Measurements from ENCODE around the gene KDSR.

The KDSR gene

GRCh38 chr18:63374540-63374939 lies 7.5 kb upstream of the KDSR start:
- POLR2A ChIA-PET = no interaction called here
- TF ChIP-seq LEF1 (IDR thresholded peaks at IDR 0.05; ENCODE audit: borderline replicate concordance) (no peak), CTBP1 (IDR thresholded peaks at IDR 0.05; ENCODE audit: borderline replicate concordance) (no peak), FOXK2 (IDR thresholded peaks at IDR 0.05) (no peak), SP1 (IDR thresholded peaks at IDR 0.05) (no peak), NFRKB (IDR thresholded peaks at IDR 0.05) (no peak), L3MBTL2 (conservative IDR thresholded peaks at IDR 0.05) (no peak), FOXM1 (IDR thresholded peaks at IDR 0.05; ENCODE audit: borderline replicate concordance) (no peak), TARDBP (IDR thresholded peaks at IDR 0.05) (no peak), ARNT (IDR thresholded peaks at IDR 0.05) (no peak), SUZ12 (IDR thresholded peaks at IDR 0.05) (no peak), ELF4 (IDR thresholded peaks at IDR 0.05) (no peak), HDGF (IDR thresholded peaks at IDR 0.05; ENCODE audit: borderline replicate concordance) (no peak)
- DNase-seq (ENCODE audit: extremely low spot score) = no peak
- CTCF ChIA-PET = no interaction called here

DNA sequence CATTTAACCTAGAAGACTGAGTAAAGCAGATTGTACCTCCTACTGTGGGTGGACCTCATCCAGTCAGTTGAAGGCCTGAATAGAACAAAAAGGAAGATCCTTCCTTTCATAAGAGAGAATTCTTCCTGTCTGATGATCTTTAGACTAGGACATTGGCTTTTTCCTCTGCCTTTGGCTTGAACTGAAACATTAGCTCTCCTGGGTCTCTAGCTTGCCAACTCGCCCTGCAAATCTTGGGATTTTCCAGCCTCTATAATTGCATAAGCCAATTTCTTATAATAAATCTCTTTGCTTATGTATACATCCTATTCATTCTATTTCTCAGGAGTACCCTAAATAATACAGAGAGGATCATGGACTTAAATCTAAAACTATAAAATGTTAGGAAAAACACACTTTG lies 6.2 kb upstream of the KDSR start:
- TF ChIP-seq TARDBP (IDR thresholded peaks at IDR 0.05) (no peak), ARNT (IDR thresholded peaks at IDR 0.05) (no peak), FOXK2 (IDR thresholded peaks at IDR 0.05) (no peak), FOXM1 (IDR thresholded peaks at IDR 0.05; ENCODE audit: borderline replicate concordance) (no peak), ZNF384 (IDR thresholded peaks at IDR 0.05) (no peak), HDGF (IDR thresholded peaks at IDR 0.05; ENCODE audit: borderline replicate concordance) (no peak), FOXA1 (IDR thresholded peaks at IDR 0.05) (no peak), BHLHE40 (IDR thresholded peaks at IDR 0.05; ENCODE audit: borderline replicate concordance) (no peak), L3MBTL2 (conservative IDR thresholded peaks at IDR 0.05) (no peak), LEF1 (IDR thresholded peaks at IDR 0.05; ENCODE audit: borderline replicate concordance) (no peak), PKNOX1 (IDR thresholded peaks at IDR 0.05) (no peak), SP1 (IDR thresholded peaks at IDR 0.05) (no peak), SUZ12 (IDR thresholded peaks at IDR 0.05) (no peak), ELF4 (IDR thresholded peaks at IDR 0.05) (no peak), NFRKB (IDR thresholded peaks at IDR 0.05) (no peak), CTBP1 (IDR thresholded peaks at IDR 0.05; ENCODE audit: borderline replicate concordance) (no peak)
- POLR2A ChIA-PET = no interaction called here
- CTCF ChIA-PET = no interaction called here
- no peak for DNase-seq (ENCODE audit: extremely low spot score)

DNA sequence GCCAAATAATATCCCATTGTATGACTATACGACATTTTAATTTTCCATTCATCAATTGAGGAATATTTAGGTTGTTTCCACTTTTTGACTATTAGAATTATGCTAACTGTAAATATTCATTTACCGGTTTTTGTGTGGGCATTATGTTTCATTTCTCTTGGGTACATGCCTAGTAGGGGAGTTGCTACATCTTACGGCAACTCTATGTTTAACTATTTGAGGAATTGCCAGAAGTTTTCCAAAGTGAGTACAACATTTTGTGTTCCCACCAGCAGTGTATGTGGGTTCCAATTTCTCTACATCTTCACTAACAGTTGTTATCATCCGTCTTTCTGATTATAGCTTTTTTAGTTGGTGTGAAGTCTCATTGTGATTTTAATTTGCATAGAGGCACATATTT lies 1.6 kb upstream of the KDSR start:
- no peak for TF ChIP-seq HDGF (IDR thresholded peaks at IDR 0.05; ENCODE audit: borderline replicate concordance)
- no peak for TF ChIP-seq ELF4 (IDR thresholded peaks at IDR 0.05)
- no peak for TF ChIP-seq NFRKB (IDR thresholded peaks at IDR 0.05)
- TF ChIP-seq FOXK2 (IDR thresholded peaks at IDR 0.05) = no peak
- TF ChIP-seq SUZ12 (IDR thresholded peaks at IDR 0.05) = no peak
- no peak for TF ChIP-seq PKNOX1 (IDR thresholded peaks at IDR 0.05)
- no peak for TF ChIP-seq ZNF384 (IDR thresholded peaks at IDR 0.05)
- TF ChIP-seq LEF1 (IDR thresholded peaks at IDR 0.05; ENCODE audit: borderline replicate concordance) = no peak
- no peak for TF ChIP-seq FOXA1 (IDR thresholded peaks at IDR 0.05)
- no peak for TF ChIP-seq TARDBP (IDR thresholded peaks at IDR 0.05)
- no peak for TF ChIP-seq BHLHE40 (IDR thresholded peaks at IDR 0.05; ENCODE audit: borderline replicate concordance)
- no peak for TF ChIP-seq SP1 (IDR thresholded peaks at IDR 0.05)
- no peak for TF ChIP-seq ARNT (IDR thresholded peaks at IDR 0.05)
- no peak for TF ChIP-seq FOXM1 (IDR thresholded peaks at IDR 0.05; ENCODE audit: borderline replicate concordance)
- no peak for TF ChIP-seq CTBP1 (IDR thresholded peaks at IDR 0.05; ENCODE audit: borderline replicate concordance)
- ChIA-PET POLR2A (no interaction called here), CTCF (interaction anchor here (1.0 kb wide), 1 partner anchor 209 kb away, joined by 3 read pairs; no protein-coding TSS in a partner anchor)
- no peak for DNase-seq (ENCODE audit: extremely low spot score)

DNA sequence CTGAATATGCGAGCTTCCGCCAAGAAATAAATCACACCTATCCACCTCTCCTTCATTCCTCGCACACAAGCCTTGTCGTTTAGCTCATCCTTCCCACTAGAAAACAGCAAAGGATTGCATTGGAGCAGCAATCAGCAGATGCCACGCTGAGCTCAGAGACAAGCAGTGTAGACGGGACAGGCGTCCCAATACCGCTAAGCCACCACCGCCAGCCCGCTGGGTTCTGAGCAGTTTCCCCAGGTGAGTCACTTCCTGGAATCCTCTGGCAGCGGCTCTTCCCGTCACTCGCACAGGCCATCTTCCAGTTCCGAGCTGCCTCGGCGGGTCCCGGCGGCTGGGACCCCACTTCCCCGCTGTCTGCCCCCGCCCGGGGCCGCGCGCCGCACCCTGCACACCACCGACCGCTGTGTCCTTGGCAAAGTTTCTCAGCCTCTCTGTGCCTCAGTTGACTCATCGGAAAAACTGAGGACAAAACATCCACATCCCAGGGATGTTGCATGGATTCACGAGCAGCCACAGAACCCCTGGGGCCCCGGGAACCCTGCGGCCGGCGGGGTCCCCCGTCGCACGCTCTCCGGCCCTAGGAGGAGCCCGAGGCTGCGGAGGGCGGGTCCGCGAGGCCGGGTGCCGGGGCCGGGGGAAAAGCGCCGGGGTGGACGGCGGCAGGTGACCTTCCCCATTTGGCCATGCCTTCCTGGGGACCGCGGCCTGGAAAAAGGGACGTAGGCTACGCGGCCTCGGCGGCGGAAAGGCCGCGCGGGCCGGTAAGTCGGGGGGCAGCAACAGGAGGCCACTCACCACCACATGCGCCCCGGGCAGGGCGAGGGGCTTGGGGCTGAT lies 573 bp downstream of the KDSR start:
- POLR2A ChIA-PET = interaction anchor here (0.7 to 1.1 kb wide), 5 partner anchors 10 to 145 kb away, joined by 3 read pairs; partner anchors contain the start of gene VPS4B
- CTCF ChIA-PET = interaction anchor here (1.0 kb wide), 1 partner anchor 145 kb away, joined by 5 read pairs; no protein-coding TSS in a partner anchor
- peak; percentile 30 for DNase-seq (ENCODE audit: extremely low spot score)
- TF ChIP-seq ARNT (IDR thresholded peaks at IDR 0.05) (no peak), BHLHE40 (IDR thresholded peaks at IDR 0.05; ENCODE audit: borderline replicate concordance) (no peak), LEF1 (IDR thresholded peaks at IDR 0.05; ENCODE audit: borderline replicate concordance) (no peak), FOXM1 (IDR thresholded peaks at IDR 0.05; ENCODE audit: borderline replicate concordance) (no peak), FOXK2 (IDR thresholded peaks at IDR 0.05) (no peak), ZNF384 (IDR thresholded peaks at IDR 0.05) (no peak), ELF4 (IDR thresholded peaks at IDR 0.05) (no peak), L3MBTL2 (conservative IDR thresholded peaks at IDR 0.05) (no peak), CTBP1 (IDR thresholded peaks at IDR 0.05; ENCODE audit: borderline replicate concordance) (no peak), NFRKB (IDR thresholded peaks at IDR 0.05) (no peak), PKNOX1 (IDR thresholded peaks at IDR 0.05) (no peak; the same call in 1 of the 2 replicates), SP1 (IDR thresholded peaks at IDR 0.05) (no peak), HDGF (IDR thresholded peaks at IDR 0.05; ENCODE audit: borderline replicate concordance) (no peak), SUZ12 (IDR thresholded peaks at IDR 0.05) (no peak), FOXA1 (IDR thresholded peaks at IDR 0.05) (no peak), TARDBP (IDR thresholded peaks at IDR 0.05) (no peak)

GRCh38 chr18:63365876-63366212 lies 1.2 kb downstream of the KDSR start:
- ChIA-PET CTCF (interaction anchor here (1.0 kb wide), 1 partner anchor 145 kb away, joined by 5 read pairs; no protein-coding TSS in a partner anchor), POLR2A (interaction anchor here (0.7 to 1.1 kb wide), 2 partner anchors 16 to 56 kb away, joined by 3 read pairs; partner anchors contain the start of gene VPS4B)
- DNase-seq (ENCODE audit: extremely low spot score) = no peak
- TF ChIP-seq CTBP1 (IDR thresholded peaks at IDR 0.05; ENCODE audit: borderline replicate concordance) (no peak), ZNF384 (IDR thresholded peaks at IDR 0.05) (no peak), L3MBTL2 (conservative IDR thresholded peaks at IDR 0.05) (no peak), FOXA1 (IDR thresholded peaks at IDR 0.05) (no peak), BHLHE40 (IDR thresholded peaks at IDR 0.05; ENCODE audit: borderline replicate concordance) (no peak), HDGF (IDR thresholded peaks at IDR 0.05; ENCODE audit: borderline replicate concordance) (no peak), SP1 (IDR thresholded peaks at IDR 0.05) (no peak), SUZ12 (IDR thresholded peaks at IDR 0.05) (no peak), FOXK2 (IDR thresholded peaks at IDR 0.05) (no peak), ELF4 (IDR thresholded peaks at IDR 0.05) (no peak), PKNOX1 (IDR thresholded peaks at IDR 0.05) (no peak), TARDBP (IDR thresholded peaks at IDR 0.05) (no peak), FOXM1 (IDR thresholded peaks at IDR 0.05; ENCODE audit: borderline replicate concordance) (no peak), ARNT (IDR thresholded peaks at IDR 0.05) (no peak), NFRKB (IDR thresholded peaks at IDR 0.05) (no peak), LEF1 (IDR thresholded peaks at IDR 0.05; ENCODE audit: borderline replicate concordance) (no peak)

All from HEK293T (cell line).